Natural killer cell (primary cell): Measurements from ENCODE around the gene CADM2. TPM values are rescaled to one million over a fixed set of nuclear protein-coding genes. Genes with fewer than 3 reads are reported as not detected.

Experiments used
- ATAC-seq, 3 donors: fragments of 150-1000 bp in 2 of 3; fragments of 200-7000 bp in 1 of 3; cut with Tn5 transposase; 1 replicate in 1 of 3; 2 replicates in 2 of 3; pipeline ENCODE4 v1.10.0; 2021; ENCODE audit warnings: mild to moderate bottlenecking in 2 of 3, moderate library complexity in 2 of 3
- DNase-seq, 2 donors: peaks; one replicate each; pipeline versions ENCODE4 v3.0.0 to v3.0.0-alpha.2; 2013 to 2021; ENCODE audit warnings: mixed read lengths in 1 of 2
- H3K27ac ChIP-seq: one replicate; pipeline ENCODE4 v1.5.1; 2013; ENCODE audit warnings: mild to moderate bottlenecking, low read length
- H3K27me3 ChIP-seq: one replicate; pipeline ENCODE4 v1.6.1; 2013; ENCODE audit warnings: low read length; ENCODE audit not compliant: control insufficient read depth, insufficient read depth
- H3K36me3 ChIP-seq: one replicate; pipeline ENCODE4 v1.6.1; 2013; ENCODE audit warnings: low read length; ENCODE audit not compliant: control insufficient read depth, insufficient read depth
- H3K4me1 ChIP-seq: one replicate; pipeline ENCODE4 v1.6.1; 2013; ENCODE audit warnings: low read length; ENCODE audit not compliant: control insufficient read depth, insufficient read depth
- H3K4me3 ChIP-seq: one replicate; pipeline ENCODE4 v1.5.1; 2013; ENCODE audit warnings: low read length
- H3K9me3 ChIP-seq: one replicate; pipeline ENCODE4 v1.6.1; 2013; ENCODE audit warnings: low read length; ENCODE audit not compliant: control insufficient read depth, insufficient read depth
- H3K27ac Mint-ChIP-seq, 2 donors: one replicate each; pipeline ENCODE4 v1.8.0; 2022; ENCODE audit warnings: mild to moderate bottlenecking in 2 of 2, mixed read lengths in 2 of 2, moderate library complexity in 1 of 2
- H3K27me3 Mint-ChIP-seq, 2 donors: one replicate each; pipeline ENCODE4 v1.8.0; 2022; ENCODE audit warnings: low read depth in 2 of 2, mixed read lengths in 2 of 2
- H3K36me3 Mint-ChIP-seq: one replicate; pipeline ENCODE4 v1.8.0; 2022; ENCODE audit warnings: mixed read lengths
- H3K4me1 Mint-ChIP-seq, 2 donors: one replicate each; pipeline ENCODE4 v1.8.0; 2022; ENCODE audit warnings: mixed read lengths in 2 of 2
- H3K4me3 Mint-ChIP-seq: one replicate; pipeline ENCODE4 v1.8.0; 2022; ENCODE audit warnings: mild to moderate bottlenecking, moderate library complexity, mixed read lengths
- H3K9me3 Mint-ChIP-seq, 2 donors: one replicate each; pipeline ENCODE4 v1.8.0; 2022; ENCODE audit warnings: mixed read lengths in 2 of 2
- WGBS: methylation state at CpG from one replicate; pipeline ENCODE4 v1.1.7; 2013; ENCODE audit warnings: missing lambda C conversion rate; ENCODE audit not compliant: insufficient coverage; 5-methylcytosine and 5-hydroxymethylcytosine counted together
- intact Hi-C: fragments of 100-400 bp; cut with micrococcal nuclease; formaldehyde crosslinking; loops from one replicate; pipeline ENCODE4 v1.14.2; 2022
- total RNA-seq, 4 donors: library from RNA; stranded (reverse); fragments of 120-200 nt in 1 of 4; gene quantifications; one replicate each; pipeline versions ENCODE4 v1.2.3 to v1.2.4, GENCODE V29; 2013 to 2022
- TF ChIP-seq, protein P1 (sequence below): fragments of 200-600 bp; IDR thresholded peaks from one replicate; pipeline ENCODE4 v1.8.0; 2022; ENCODE audit warnings: antibody characterized with exemption

CADM2 gene
- total RNA-seq, 3 donors from 2014 or later (not counting 1 experiment from before 2014, with no cell fraction given): 0.07 TPM; not detected in 2

DNA sequence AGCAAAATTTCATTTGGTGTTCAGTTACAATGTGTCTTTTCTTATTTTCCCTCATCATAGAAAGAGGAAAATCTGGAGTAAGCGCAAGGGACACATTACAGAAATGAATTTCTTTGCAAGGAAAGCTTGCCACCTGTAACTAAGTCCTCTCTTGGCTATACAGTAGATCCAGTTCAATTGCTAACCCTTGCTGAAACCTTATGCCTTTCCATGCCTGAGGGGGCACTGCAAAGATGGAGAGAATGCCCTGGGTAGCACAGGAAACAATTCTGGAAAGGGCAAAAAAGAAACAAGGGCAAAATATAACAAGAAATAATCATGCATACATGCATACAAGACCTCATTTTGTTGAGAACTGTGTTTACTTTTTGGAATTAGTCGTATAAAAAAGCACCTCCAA is 4.3 kb downstream of the CADM2 start:
- intact Hi-C loops: no loop called here
- WGBS: 71% methylated on average over 1 of the region's 2 CpGs

DNA sequence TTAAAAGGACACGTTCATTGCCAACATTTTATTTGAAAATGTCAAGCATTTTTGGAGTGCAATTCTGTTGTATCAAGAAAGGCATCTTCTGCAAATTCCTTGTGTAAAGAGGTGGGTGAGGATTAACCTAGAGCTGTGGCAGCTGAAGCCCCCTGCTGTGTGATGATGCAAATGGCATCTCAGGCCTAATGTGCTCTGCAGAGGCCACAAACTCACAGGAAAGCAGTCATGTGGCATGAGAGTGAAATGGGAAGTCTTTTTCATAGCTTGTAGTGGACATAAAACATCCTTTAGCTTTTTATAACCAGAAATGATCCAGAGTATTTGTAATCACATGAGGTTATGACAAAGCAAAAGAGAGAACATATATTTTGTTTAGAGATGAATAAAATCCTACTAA is 6.4 kb downstream of the CADM2 start:
- Mint-ChIP-seq H3K4me3 (no peak overlapping the region), H3K27ac (no peak overlapping the region), H3K36me3 (peaks cover 11% of the 10 kb centered on the region), H3K27me3 (peaks cover 14 to 19% of the 10 kb centered on the region in 2 donors), H3K4me1 (no peaks in the 10 kb centered on the region), H3K9me3 (peaks cover 3 to 5% of the 10 kb centered on the region in 2 donors)
- ATAC-seq (no peak), DNase-seq (no peak)
- Histone ChIP-seq H3K4me1 (no peaks in the 10 kb centered on the region), H3K27me3 (peaks cover 15% of the 10 kb centered on the region), H3K4me3 (no peak overlapping the region), H3K27ac (no peak overlapping the region), H3K36me3 (no peaks in the 10 kb centered on the region), H3K9me3 (peaks cover 4% of the 10 kb centered on the region)
- 40% methylated on average over 1 of the region's 1 CpG for WGBS
- TF ChIP-seq, protein P1, sequence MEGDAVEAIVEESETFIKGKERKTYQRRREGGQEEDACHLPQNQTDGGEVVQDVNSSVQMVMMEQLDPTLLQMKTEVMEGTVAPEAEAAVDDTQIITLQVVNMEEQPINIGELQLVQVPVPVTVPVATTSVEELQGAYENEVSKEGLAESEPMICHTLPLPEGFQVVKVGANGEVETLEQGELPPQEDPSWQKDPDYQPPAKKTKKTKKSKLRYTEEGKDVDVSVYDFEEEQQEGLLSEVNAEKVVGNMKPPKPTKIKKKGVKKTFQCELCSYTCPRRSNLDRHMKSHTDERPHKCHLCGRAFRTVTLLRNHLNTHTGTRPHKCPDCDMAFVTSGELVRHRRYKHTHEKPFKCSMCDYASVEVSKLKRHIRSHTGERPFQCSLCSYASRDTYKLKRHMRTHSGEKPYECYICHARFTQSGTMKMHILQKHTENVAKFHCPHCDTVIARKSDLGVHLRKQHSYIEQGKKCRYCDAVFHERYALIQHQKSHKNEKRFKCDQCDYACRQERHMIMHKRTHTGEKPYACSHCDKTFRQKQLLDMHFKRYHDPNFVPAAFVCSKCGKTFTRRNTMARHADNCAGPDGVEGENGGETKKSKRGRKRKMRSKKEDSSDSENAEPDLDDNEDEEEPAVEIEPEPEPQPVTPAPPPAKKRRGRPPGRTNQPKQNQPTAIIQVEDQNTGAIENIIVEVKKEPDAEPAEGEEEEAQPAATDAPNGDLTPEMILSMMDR: no peak
- intact Hi-C loops: no loop called here

More for the DNA sequence above, 4.3 kb downstream of the CADM2 start:
- no peak for ATAC-seq
- Mint-ChIP-seq H3K4me3 (no peak overlapping the region), H3K27ac (no peak overlapping the region), H3K36me3 (peaks cover 15% of the 10 kb centered on the region), H3K9me3 (peaks cover 3 to 8% of the 10 kb centered on the region in 2 donors), H3K27me3 (peaks cover 19 to 25% of the 10 kb centered on the region in 2 donors), H3K4me1 (peaks cover 0 to 12% of the 10 kb centered on the region in 2 donors)
- Histone ChIP-seq H3K9me3 (peaks cover 4% of the 10 kb centered on the region), H3K4me1 (peaks cover 15% of the 10 kb centered on the region), H3K27ac (no peak overlapping the region), H3K27me3 (peaks cover 18% of the 10 kb centered on the region), H3K4me3 (no peak overlapping the region), H3K36me3 (no peaks in the 10 kb centered on the region)
- no peak for DNase-seq
- TF ChIP-seq, protein P1: no peak

DNA sequence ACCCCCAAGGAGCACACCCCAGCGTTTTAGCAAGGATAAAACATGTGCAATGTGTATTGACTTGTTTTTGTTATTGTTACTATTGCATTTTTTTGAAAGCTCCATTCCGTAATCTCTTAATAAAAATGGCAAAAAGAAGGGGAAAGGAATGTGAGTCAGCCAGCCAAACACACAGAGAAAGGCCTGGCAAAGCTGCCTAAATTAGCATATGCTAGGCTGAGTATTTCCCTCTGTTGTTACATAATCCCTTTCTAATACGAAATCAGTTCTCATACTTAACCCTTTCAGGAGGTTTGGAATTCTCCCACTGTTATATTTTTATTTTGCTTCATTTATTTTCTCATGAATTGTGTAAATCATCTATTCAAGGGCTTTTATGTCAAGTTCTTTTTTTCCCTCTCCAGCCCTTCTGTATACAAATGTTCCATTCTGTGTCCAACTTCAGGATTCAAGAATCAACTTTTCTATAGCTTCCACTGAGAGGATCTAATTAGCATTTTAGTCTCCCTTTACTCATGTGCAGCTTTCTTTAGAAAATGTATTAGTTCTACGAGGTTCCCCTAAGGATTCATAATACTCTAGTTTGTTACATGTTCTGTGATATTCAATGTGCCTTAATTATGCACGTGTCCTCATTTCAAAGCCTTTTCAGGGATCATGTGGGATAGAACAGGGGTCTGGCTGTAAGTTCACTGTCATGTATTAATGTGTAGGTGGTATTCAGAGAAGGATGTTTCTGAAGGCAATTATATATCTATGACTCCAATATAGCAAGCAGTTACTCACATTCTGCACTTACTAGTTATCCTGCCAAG is 9.2 kb downstream of the CADM2 start:
- intact Hi-C loops: no loop called here
- Mint-ChIP-seq H3K4me3 (no peak overlapping the region), H3K27me3 (no peaks in the 10 kb centered on the region), H3K36me3 (no peaks in the 10 kb centered on the region), H3K4me1 (no peaks in the 10 kb centered on the region), H3K27ac (no peak overlapping the region), H3K9me3 (peaks cover 0 to 3% of the 10 kb centered on the region in 2 donors)
- no peak overlapping the region for H3K4me3 ChIP-seq
- ATAC-seq: no peak
- H3K4me1 ChIP-seq: no peaks in the 10 kb centered on the region
- no peaks in the 10 kb centered on the region for H3K36me3 ChIP-seq
- no peak overlapping the region for H3K27ac ChIP-seq
- 77% methylated on average over 3 of the region's 5 CpGs for WGBS
- no peaks in the 10 kb centered on the region for H3K9me3 ChIP-seq
- no peak for DNase-seq
- H3K27me3 ChIP-seq: no peaks in the 10 kb centered on the region
- TF ChIP-seq, protein P1: no peak
